NOMO-1 (cell line): Measurements from ENCODE around the gene CYP2J2.
"Not testable (repeated sequence)": the region's sequence is repeated elsewhere in the genome, so short reads cannot be mapped to it uniquely, and the experiment has no call there.

Experiments
- DNase-seq, 2 experiments: peaks; one replicate each; lab custom pipeline; 2025; ENCODE audit not compliant: unreplicated experiment in 2 of 2; lab: John Stamatoyannopoulos, UW

The CYP2J2 gene

GRCh38 chr1:59921258-59921899 lies 5.2 kb downstream of the CYP2J2 start:
- DNase-seq, result not testable (repeated sequence)

DNA sequence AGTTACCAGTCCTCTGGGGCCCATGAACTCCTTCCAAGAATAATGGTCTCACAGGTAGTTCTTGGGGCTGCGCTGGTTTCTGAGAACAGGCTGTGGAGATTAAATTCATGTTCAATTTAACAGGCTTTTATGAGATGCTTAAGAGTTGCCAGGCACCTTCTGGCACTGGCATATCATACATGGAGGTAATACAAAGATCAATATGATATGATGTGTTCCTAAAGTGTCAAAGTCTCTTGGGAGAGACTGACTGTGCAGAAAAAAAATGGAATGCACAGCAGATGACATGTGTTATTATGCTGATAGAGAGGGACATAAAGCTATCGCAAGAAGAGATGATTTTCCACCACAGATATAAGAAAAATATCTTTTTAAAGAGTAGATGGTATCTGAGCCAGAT lies 6.8 kb downstream of the CYP2J2 start:
- no peak for DNase-seq

DNA sequence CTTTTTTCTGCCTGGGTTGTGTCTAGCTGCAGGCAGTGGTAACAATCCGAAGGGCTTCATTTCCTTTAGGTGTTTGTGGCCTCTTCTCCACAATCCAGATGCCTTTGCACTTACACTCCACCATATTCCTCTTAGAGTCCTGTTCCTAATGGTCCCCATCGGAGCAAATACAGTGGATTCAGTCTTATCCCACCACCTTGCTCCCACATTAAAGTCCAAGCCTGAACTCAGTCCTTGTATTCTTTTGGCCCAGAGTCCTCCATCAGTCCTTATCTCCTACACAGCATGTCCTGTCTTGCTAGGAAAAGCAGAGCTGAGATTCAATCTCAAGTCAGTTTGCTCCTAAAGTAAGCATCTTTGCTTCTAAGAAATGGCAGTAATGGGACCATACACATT lies 8.8 kb downstream of the CYP2J2 start:
- DNase-seq, result no peak

DNA sequence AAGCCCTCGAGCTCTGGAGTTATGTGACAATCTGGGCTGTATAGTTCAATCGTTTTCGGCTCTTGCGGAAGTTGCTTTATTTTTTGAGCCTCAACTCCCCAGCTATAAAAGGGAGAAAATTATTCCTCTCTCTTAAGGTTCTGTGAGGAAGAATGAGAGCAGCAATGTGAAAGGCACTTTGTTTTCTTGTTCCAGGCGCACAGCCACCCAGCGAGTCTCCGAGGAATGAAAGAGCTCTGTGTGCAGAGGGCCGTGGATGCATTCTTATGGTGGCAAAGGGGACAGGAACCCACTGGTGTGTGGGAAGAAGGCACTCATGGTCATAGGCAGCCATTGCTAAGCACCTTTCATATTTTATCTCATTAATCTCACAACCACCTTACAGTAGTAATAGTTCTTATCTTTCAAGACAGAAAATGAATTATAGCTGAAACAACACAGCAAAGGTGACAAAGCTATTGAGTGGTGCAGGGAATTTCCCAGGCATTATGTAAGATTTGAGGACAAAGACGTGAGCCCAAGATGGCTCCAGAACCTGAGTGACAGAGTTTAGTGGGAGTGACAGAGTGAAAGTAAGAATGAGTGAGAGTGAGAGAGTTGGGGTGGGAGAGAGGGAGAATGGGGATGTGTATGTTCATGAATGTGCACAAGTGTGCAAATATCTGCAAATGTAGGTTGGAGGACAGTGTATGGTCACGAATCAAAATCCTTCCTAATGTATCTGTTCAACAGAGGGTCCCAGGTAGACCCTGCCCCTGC lies 9.4 kb downstream of the CYP2J2 start:
- no peak for DNase-seq

GRCh38 chr1:59915516-59915915 lies 11.1 kb downstream of the CYP2J2 start:
- DNase-seq, result no peak

GRCh38 chr1:59914791-59915286 lies 11.7 kb downstream of the CYP2J2 start:
- DNase-seq, result not testable (repeated sequence)

GRCh38 chr1:59908682-59909081 lies 17.9 kb downstream of the CYP2J2 start:
- DNase-seq, result no peak

- DNase-seq, result no peak
These were observed 18.5 kb downstream of the CYP2J2 start for GRCh38 chr1:59908084-59908483.

- DNase-seq, result no peak
These were observed 19.6 kb downstream of the CYP2J2 start for GRCh38 chr1:59906931-59907330.

DNA sequence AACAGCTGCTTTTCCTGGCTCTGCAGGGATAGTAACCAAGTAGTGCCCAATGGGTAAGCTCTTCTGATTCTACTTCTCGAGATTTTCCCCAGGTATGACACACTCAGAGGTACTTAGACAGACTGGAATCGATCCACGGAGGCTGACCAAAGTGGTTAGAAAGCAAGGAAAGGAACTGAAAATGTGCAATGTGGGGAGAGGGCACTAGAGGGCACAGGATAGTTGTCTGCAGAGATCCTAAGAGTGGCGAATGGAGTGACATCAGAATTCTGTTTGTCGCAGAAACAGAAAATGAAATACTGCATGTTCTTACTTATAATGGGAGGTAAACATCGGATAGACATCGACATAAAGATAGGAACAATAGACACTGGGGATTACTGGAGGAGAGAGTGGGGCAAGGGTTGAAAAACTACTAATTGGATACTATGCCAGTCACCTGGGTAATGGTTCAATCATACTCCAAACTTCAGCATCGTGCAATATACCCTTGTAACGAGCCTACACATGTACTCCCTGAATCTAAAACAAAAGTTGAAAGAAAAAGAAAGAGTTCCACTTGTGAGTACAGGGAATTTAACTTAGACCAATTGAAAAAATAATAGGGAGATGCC lies 23.3 kb downstream of the CYP2J2 start:
- peak; percentile 17 to 49 for DNase-seq

DNA sequence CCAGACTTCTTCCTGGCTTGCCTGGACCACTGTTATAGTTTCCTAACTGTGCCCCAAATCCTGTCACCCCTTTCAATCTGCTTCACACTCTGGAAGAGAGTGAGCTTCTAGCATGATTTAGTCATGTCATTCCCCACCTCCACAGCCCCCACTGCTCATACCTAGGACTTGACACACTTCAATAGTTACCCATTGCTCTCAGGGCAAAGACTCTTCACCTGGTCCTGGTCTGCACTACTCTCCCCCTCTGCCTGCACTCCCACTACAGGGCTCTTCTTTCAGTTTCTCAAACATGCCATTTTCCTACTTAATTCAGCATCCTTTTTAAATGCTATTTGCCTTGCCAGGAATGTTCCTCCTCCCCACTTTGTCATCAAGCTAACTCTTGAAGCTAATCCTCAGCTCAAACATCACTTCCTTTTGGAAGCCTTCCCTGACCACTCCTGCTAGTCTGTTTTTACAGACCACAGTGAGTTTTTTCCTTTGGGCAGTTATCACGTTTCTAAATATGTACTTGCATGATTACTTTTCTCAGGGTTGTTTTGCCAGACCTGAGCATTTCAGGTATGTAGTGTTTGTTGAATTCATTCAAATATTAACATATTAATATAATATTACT lies 24.7 kb downstream of the CYP2J2 start:
- DNase-seq, result no peak

GRCh38 chr1:59900640-59901039 lies 25.9 kb downstream of the CYP2J2 start:
- no peak for DNase-seq

DNA sequence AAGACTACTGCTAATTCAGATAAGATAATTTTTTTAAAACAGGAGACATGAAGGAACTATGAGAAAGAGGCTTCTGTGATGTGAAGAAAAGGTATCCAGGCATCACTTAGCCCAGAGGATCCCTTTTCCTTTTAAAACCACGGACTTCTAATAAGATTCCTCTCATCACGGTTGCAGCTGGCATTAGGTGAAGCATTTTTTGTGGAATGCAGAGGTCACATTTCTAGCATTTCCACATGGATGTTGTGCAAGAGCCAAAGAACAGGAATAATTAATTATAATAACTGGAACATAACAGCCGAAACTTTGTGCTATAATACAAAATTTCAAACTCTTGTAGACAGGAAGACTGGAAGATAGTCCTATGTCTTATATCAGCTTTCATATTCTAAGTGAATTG lies 27.6 kb downstream of the CYP2J2 start:
- DNase-seq, result no peak

GRCh38 chr1:59897165-59897564 lies 29.4 kb downstream of the CYP2J2 start:
- DNase-seq, result no peak

DNA sequence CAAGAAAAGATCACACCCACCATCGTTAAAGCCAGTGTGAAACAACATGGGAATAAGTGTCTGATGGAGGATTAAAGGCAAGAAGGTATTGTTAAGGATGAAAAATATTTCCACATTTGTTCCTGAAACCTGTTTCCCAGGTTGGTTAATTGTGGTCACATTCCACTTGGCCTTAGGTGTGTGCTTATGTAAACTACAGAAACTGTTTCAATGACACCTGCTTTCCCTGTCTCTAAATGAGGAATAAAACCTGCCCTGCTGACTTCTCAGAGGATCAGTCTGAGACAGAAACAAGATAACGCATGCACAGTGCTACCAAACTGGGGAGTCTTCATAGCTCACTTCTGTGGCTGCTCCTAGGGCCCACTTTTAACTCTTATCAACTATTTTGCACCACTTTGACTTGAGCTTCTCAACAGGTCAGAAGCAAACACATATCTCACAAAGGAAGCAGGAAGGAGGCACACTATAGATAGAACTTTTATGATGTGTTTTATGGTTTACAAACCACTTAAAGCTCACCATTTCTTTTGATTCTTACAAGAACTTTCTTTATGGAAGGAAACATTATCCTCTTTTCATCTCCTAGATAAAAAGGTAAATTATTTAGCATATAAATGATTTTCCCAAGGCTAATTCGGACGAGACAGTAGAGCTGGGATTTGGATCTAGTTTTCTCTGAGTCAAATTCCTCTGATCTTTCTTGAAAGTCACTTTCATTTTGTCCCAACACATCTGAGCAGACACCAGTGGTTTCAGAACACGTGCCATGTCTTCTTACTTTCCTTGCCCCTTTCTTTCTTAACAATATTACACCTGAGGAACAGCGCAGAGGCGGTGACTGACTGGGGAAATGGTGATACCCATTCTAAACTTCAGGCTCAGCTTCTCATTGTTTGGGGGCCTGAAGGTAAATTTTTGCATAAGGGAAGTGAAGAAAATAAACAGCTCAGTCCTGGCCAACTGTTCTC lies 33.4 kb downstream of the CYP2J2 start:
- no peak for DNase-seq

- no peak for DNase-seq
These were observed 41.3 kb downstream of the CYP2J2 start for GRCh38 chr1:59885160-59885832.

GRCh38 chr1:59880735-59881134 lies 45.8 kb downstream of the CYP2J2 start:
- no peak for DNase-seq

DNA sequence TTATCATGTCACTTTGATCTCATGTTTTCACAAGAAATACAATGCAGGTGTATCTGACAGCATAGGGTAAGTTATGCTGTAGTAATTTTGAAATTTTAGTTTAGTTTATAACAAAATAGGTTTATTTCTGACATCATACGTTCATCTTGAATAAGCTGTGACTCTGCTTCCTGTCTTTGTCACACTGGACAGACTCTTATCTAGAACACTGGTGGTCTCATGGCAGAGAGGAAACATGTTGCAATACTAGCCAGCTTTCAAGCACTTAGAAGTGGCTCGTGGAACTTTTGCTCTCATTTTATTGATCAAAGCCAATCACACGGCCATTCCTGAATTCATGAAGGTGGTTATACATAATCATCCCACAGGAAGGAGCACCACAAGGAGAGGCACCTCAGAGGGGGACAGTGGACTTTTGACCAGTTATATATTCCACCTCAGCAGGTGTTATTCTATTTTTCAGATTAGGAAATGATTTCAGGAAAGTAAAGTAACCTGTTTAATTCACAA lies 46.5 kb downstream of the CYP2J2 start:
- no peak for DNase-seq

- DNase-seq, result no peak
These were observed 47.0 kb downstream of the CYP2J2 start for GRCh38 chr1:59879574-59879973.

GRCh38 chr1:59878370-59878769 lies 48.2 kb downstream of the CYP2J2 start:
- no peak for DNase-seq
